Femur (tissue), 1 donor: ENCODE results near the gene PNCK.

Experiments
- DNase-seq: peaks from one replicate; pipeline ENCODE4 v3.0.0-alpha.2; 2017

Gene PNCK

GRCh38 chrX:153657161-153657560 is 16.5 kb downstream of the PNCK start:
- DNase-seq: no peak

GRCh38 chrX:153653556-153653955 is 20.1 kb downstream of the PNCK start:
- no peak for DNase-seq

DNA sequence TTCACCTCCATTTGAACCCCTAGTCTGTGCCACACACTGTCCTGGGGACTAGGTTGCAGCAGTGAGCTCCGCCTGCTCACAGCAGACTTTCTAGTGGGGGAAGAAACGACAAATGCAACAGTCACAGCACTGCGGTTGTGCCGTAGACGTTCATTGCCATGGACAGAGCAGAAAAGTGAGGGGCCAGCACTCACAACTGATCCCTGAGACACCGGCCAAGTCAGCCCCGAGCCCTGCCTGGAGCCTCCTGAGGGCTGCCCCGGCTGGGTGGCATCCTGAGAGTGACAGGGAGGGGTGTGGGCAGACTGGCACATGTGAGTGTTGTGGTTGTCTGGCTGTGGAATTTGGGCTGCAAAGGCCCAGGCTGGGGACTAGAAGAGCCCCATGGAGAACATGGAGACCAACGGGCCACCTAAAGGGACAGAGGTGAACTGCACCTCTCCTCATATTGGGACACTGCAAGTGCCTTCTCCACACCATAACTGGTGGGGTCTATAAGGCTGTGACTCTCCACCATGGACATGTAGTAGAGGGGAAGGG is 22.0 kb downstream of the PNCK start:
- peak; percentile 16 for DNase-seq

- DNase-seq: no peak
Measured at GRCh38 chrX:153650959-153651358, 22.7 kb downstream of the PNCK start.

GRCh38 chrX:153649915-153650782 is 23.5 kb downstream of the PNCK start:
- no peak for DNase-seq

- DNase-seq: peak; percentile 18
Measured at GRCh38 chrX:153649178-153649914, 24.3 kb downstream of the PNCK start.

- DNase-seq: no peak
Measured at GRCh38 chrX:153648358-153649177, 25.0 kb downstream of the PNCK start.

DNA sequence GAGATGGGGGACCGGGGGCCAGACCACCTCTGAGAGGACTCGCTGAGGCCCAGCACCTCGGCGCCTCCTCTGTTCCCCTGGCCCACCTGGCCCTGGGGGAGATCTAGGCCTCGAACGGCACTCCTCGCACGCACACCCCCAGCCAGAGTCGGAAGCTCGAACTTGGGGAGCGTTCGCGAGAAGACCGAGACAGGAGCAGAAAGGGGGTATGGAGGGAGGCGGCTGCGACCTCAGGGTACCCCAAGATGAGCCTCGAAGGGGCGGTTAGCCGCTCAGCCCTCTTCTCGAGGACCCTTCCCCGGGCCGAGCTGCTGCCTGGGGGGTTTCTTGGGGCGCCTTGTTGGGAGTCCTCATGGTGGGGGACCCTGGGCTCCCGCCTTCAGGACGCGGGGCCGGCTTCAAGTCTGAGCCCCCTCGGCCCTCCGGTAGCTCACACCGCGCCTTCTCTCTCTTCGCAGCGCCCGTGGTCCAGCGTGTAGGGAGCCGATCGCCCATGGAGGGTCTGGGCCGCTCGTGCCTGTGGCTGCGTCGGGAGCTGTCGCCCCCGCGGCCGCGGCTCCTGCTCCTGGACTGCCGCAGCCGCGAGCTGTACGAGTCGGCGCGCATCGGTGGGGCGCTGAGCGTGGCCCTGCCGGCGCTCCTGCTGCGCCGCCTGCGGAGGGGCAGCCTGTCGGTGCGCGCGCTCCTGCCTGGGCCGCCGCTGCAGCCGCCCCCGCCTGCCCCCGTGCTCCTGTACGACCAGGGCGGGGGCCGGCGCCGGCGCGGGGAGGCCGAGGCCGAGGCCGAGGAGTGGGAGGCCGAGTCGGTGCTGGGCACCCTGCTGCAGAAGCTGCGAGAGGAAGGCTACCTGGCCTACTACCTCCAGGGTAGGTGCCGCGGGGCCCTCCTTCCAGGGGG is 25.9 kb downstream of the PNCK start:
- no peak for DNase-seq

DNA sequence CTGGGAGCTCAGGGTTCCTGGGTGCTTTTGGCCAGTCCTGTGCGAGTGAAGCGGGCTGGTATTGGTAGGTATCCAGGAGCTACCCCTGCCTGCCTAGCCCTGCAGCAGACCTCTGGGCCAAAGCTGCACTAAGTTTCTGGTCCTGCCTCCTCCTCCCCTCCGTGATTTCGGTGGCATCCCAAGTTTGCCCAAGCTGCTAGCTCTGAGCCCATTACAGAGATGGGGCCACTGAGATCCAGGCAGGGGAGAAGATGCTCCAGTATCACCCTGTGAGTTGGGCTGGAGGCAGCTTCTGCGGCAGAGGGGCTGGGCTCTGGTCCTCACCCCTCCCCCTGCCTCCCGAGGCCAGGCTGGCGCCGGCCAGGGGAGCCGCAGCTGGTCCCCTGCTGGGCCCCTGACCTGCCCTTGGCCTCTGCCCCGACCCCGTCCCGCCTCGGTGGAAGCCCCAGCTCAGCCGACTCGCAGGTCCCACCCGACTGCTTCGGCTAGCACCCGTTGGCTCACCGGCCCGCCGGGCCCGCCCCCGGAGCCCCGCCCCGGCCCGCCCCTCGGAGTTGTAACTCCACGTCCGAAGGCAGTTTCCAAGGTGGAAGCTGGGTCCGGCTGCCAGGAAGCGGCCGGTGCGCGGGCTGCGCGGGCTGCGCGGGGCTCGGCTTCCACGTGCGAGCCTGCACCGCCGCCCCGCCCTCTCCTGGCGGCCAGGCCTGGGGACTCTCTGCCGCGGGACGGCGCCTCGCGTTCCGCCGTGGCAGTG is 26.8 kb downstream of the PNCK start, which contains the start of gene DUSP9:
DUSP9 (plus strand) TSS at position 584 of the 754 bp plus-strand sequence. CDS start 751 bp downstream, outside the sequence.
- peak; percentile 51 for DNase-seq

GRCh38 chrX:153645921-153646488 is 27.6 kb downstream of the PNCK start:
- no peak for DNase-seq

DNA sequence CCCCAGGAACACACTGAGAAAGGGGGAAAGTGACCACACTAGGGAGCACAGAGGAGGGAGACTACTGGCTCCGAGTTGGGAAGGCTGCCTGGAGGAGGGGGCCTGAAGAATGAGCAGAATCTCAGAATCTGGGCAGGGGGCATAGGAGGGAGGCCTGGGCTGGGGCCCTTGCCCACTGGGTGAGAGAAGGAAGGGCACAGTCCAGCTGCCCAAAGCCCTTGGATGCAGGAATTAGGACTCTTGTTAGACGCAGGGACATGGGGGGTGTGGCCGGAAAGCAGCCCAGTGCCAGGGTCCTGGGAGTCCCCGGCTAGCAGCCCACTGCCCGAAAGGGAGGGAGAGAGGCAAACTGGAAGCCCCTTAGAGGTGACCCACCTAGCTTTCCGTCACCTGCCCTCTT is 28.5 kb downstream of the PNCK start:
- DNase-seq: no peak

DNA sequence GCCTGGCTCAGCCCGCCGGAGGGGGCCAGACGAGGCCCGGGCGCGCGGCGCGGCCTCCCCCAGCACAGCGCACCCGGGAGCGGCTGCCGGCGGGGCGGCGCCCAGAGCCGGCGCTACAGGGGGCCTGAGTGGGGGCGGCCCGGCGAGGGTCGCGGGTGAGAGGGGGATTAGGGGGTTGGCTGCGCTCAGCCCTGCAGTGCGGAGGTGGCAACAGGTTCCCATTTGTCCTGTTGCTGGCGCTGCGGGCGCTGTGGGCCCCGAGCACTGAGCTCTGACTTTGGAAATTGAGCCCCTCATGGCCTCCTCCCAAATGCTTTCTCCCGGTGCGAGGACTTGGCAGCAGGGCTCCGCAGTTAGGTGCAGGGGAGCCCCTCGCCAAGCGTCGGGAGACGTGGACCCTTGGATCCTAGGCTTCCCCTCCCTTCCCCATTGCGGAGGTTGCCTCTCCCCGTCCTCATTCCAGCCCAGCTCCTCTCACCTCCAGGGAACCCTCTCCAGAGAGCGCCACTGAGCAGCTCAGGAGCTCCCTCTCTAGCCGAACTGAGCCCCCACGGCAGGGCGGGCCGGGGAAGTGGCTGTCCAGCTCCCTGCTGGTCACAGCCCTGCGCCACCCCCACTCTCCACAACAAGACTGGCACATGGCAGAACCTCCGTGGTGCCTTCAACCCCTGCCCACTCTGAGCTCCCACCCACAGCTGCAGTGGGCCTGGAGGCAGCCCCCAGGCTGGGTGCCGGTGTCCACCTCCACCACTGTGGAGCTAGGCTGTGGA is 29.1 kb downstream of the PNCK start:
- DNase-seq: peak; percentile 16

DNA sequence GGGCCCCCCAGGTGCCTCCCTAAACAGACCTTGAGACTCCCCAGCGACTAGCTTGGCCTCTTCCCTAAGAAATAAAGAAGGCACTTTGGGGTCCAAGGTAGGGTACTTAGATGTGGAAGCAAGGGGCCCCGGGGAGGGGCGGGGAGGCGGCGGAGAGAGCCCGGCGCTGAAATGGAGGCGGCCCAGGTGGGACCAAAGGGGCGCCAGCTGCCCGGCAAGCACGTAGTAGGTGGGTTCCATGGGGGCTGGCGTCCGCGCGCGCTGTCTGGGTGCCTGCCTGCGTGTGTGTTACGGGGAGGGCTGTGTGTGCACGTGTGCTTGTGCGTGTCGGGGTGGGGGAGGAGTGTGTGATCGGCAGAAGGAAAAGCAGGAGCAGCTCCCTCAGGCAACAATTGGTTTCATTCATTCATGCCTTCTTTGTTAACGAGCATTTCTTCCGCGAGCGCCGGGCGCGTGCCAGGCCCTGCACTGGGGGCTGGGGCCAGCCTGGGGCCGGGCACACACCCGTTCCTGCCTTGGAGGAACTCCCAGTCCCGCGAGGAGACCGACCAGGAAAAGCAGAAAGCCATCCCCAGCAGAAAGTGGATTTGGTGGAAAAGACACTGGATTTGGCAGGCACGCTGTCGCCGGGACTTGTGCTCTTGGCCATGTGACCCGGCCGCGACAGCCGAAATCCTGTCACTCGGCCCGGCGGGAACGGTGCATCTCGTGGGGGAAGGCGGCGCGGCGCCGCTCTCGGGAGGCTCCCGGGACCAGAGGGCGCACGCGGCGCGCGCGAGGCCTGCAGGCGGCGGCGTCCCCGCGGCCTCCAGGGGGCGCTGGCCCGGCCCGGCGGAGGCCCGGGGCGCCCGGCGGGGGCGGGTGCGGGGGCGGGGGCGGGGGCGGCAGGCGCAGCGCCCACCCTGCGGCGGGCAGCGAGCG is 29.9 kb downstream of the PNCK start:
- peak; percentile 20 for DNase-seq

- peak; percentile 14 for DNase-seq
Measured at GRCh38 chrX:153642655-153643430, 30.8 kb downstream of the PNCK start.

GRCh38 chrX:153642051-153642654 is 31.5 kb downstream of the PNCK start:
- DNase-seq: no peak

- no peak for DNase-seq
Measured at GRCh38 chrX:153641627-153642026, 32.0 kb downstream of the PNCK start.
